GM12874 (cell line): Measurements from ENCODE around the gene LSS.

Experiments
- TF ChIP-seq, protein P1 (sequence below): IDR thresholded peaks from 2 replicates; pipeline ENCODE4 v1.5.1; 2011; ENCODE audit warnings: low read depth, mild to moderate bottlenecking, control low read depth, low read length, moderate library complexity; ENCODE audit not compliant: insufficient read depth

Gene LSS

GRCh38 chr21:46252840-46253239, 24.3 kb upstream of the LSS start:
- TF ChIP-seq, protein P1, sequence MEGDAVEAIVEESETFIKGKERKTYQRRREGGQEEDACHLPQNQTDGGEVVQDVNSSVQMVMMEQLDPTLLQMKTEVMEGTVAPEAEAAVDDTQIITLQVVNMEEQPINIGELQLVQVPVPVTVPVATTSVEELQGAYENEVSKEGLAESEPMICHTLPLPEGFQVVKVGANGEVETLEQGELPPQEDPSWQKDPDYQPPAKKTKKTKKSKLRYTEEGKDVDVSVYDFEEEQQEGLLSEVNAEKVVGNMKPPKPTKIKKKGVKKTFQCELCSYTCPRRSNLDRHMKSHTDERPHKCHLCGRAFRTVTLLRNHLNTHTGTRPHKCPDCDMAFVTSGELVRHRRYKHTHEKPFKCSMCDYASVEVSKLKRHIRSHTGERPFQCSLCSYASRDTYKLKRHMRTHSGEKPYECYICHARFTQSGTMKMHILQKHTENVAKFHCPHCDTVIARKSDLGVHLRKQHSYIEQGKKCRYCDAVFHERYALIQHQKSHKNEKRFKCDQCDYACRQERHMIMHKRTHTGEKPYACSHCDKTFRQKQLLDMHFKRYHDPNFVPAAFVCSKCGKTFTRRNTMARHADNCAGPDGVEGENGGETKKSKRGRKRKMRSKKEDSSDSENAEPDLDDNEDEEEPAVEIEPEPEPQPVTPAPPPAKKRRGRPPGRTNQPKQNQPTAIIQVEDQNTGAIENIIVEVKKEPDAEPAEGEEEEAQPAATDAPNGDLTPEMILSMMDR = no peak

GRCh38 chr21:46250146-46250725, 21.7 kb upstream of the LSS start:
- TF ChIP-seq, protein P1 = no peak

- TF ChIP-seq, protein P1 = no peak
Observed at GRCh38 chr21:46248827-46249226, 20.3 kb upstream of the LSS start.

- TF ChIP-seq, protein P1 = no peak
Observed at GRCh38 chr21:46248422-46248782, 19.8 kb upstream of the LSS start.

GRCh38 chr21:46247699-46248421, 19.3 kb upstream of the LSS start:
- TF ChIP-seq, protein P1 = no peak

DNA sequence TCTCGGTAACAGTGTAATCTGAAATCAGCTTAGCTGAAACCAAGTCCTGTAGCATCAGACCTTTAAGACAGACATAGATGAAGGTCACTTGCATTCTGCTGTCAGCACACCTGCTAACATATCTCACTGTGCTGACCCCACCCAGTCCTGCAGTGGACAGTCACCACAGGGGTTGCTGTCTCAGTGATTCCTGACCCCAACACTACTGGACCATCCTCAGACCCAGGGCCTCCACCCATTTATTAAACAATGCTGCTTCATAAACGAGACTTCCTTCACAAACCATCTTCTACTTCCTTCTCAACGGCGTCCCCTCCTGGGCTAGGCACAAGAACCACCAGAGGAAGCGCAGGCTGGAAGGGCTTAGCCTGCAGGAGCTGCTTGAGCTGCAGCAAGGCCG, 17.8 kb upstream of the LSS start:
- TF ChIP-seq, protein P1 = no peak

- TF ChIP-seq, protein P1 = no peak
Observed at GRCh38 chr21:46245213-46245915, 16.8 kb upstream of the LSS start.
